GM10248 (cell line): ENCODE data around the gene CHD9.

ENCODE experiments used
- CTCF ChIA-PET: fragments of 300-600 bp; sonication (Branson Sonifier 250); formaldehyde crosslinking; extraction: SDS; loops from one replicate; lab custom pipeline; 2021; ENCODE audit warnings: antibody characterized with exemption; lab: Yijun Ruan, JAX
- POLR2A ChIA-PET: fragments of 350-650 bp; sonication (Branson Sonifier 250); formaldehyde crosslinking; extraction: SDS; loops from one replicate; lab custom pipeline; 2020; ENCODE audit warnings: antibody characterized with exemption; lab: Yijun Ruan, JAX
- DNase-seq: peaks from one replicate; pipeline ENCODE4 v3.0.0; 2012; ENCODE audit errors: extremely low spot score
- TF ChIP-seq, protein P1 (sequence below): IDR thresholded peaks from 2 replicates; pipeline ENCODE4 v1.5.1; 2012; ENCODE audit warnings: mild to moderate bottlenecking, low read depth; ENCODE audit errors: extremely low read depth, missing control alignments, control extremely low read depth

CHD9 gene

DNA sequence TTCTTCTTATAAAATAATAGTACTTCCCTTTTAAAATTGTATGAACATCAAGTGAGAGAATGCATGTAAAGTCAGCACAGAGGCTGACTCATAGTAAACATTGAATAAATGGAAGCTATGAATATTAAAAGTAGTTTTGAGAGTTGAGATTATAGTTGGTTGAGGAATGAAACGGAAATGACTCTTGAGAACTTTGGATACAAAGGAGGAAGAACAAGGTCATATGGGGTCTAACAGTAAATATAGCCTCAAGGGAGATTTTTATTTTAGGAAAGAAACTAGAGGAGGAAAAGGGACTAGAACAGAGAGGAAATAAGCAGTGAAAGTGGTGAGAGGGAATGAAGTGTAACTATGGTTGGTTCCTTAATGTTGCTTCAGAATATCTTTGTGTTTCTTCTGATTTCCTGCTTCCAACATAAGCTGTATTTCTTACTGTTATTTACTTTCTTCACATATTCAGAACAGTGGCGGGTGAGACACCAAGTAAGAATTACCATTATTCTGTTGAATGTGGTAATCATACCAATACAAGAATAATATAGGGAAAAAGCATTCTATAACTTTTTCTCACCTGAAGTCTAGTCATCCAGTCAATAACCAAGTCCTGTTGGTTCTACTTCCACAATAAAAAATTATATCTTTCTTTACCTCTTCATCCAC is 165.1 kb downstream of the CHD9 start:
- ChIA-PET POLR2A (interaction anchor here (1.3 kb wide), 1 partner anchor 162 kb away, joined by 3 read pairs; no protein-coding TSS in a partner anchor), CTCF (interaction anchor here (0.6 to 3.0 kb wide), 4 partner anchors 12 to 164 kb away, joined by 3 to 20 read pairs (median 8); partner anchors contain the start of gene CHD9)
- TF ChIP-seq, protein P1, sequence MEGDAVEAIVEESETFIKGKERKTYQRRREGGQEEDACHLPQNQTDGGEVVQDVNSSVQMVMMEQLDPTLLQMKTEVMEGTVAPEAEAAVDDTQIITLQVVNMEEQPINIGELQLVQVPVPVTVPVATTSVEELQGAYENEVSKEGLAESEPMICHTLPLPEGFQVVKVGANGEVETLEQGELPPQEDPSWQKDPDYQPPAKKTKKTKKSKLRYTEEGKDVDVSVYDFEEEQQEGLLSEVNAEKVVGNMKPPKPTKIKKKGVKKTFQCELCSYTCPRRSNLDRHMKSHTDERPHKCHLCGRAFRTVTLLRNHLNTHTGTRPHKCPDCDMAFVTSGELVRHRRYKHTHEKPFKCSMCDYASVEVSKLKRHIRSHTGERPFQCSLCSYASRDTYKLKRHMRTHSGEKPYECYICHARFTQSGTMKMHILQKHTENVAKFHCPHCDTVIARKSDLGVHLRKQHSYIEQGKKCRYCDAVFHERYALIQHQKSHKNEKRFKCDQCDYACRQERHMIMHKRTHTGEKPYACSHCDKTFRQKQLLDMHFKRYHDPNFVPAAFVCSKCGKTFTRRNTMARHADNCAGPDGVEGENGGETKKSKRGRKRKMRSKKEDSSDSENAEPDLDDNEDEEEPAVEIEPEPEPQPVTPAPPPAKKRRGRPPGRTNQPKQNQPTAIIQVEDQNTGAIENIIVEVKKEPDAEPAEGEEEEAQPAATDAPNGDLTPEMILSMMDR: no peak
- no peak for DNase-seq

DNA sequence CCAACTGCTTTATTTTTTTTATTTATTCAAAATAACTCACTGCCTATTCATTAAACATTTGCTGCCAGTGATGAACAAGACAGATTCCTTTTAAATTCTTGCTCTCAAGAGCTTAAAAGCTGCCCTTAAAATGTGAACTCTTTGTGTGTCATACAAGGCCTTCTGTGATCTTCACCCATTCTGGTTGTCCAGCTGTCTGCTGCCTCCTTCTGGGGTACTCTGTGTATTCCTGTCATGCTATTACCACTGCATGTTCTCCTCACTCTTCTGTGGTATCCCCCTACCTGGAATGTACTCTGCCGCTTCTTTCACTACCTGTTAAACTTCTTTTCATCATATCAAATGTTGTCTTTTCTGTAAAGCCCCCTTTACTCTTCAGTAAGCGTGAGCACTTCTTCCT is 165.8 kb downstream of the CHD9 start:
- ChIA-PET POLR2A (interaction anchor here (1.3 kb wide), 1 partner anchor 163 kb away, joined by 3 read pairs; no protein-coding TSS in a partner anchor), CTCF (interaction anchor here (0.6 to 3.0 kb wide), 4 partner anchors 12 to 165 kb away, joined by 3 to 20 read pairs (median 8); partner anchors contain the start of gene CHD9)
- DNase-seq: no peak
- TF ChIP-seq, protein P1: no peak

DNA sequence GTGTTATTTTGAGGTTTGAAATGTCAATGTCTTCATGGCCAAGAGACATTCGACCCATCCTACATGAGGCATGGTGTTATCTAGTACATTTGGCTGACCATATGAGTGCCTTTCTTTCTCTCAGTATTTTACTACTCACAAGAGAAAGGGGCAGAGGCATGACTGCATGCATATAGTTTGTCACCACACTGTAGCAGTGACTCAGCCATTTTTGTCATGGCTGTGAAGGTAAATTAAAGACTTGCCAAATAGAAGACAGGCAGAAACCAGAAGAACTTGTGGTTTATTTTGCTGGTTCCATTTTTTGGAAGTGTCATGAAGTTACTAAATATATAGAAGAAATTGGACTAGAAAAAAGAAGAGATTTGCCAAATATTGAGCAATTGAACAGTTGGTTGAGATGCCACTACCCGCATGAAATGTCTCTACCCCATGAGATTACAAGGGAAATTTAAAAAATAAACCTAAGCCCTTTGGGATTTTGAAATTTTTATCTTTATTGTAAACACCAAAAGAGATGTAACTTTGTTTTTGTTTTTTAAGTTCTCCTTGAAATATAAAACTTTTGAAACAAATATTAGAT is 170.3 kb downstream of the CHD9 start:
- ChIA-PET CTCF (interaction anchor here (1.6 kb wide), 1 partner anchor 170 kb away, joined by 5 read pairs; no protein-coding TSS in a partner anchor), POLR2A (no interaction called here)
- no peak for DNase-seq
- TF ChIP-seq, protein P1: no peak

DNA sequence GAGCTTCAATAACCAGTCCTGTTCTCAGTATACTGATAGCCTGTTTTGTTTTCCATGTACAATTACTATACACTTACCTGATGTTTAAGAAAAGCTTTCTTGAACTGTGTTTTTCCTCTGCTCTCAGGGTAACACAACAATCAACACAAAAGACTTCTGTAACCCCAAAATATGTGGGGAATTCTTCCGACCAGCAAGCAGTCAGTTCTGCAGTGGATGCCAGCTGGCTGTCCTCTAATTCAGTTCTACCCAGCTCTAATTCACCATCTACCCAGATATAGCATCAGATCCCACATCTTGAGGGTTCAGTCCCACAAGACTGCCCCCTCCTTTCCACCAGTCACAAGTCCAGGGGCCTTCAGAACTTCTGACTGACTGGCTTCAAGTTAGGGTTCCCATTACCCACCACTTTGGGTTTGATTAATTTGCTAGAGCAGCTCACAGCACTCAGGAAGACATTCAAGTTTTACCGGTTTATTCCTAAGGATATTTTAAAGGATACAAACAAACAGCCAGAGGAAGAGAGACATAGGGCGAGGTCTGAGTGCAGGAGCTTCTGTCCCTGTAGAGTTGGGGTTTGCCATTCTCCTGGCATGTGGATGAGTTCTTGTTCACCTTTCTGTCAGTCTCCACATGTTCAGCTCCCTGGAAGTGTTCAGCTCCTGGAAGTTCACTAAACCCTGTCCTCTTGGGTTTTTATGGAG is 178.2 kb downstream of the CHD9 start:
- ChIA-PET POLR2A (no interaction called here), CTCF (interaction anchor here (1.0 to 1.2 kb wide), 3 partner anchors 12 to 58 kb away, joined by 3 read pairs; no protein-coding TSS in a partner anchor)
- DNase-seq: no peak
- TF ChIP-seq, protein P1: no peak

DNA sequence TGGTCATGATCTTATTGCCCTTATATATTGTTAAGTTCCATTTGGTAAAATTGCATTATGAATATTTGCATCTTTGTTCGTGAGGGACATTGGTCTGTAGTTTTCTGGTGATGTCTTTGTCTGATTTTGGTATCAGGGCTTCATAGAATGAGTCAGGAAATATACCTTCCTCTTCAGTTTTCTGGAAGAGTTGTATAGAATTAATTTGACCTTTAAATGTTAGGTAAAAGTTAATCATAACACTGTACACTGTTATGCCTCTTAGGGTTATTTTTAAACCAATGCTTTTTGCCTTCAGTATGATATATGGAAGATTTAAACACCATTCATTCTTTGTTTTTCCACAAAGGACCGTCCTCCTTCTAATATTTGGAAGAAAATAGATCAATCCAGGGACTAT is 180.0 kb downstream of the CHD9 start:
- POLR2A ChIA-PET: interaction anchor here (0.6 kb wide), 1 partner anchor 56 kb away, joined by 3 read pairs; no protein-coding TSS in a partner anchor
- TF ChIP-seq, protein P1: no peak
- CTCF ChIA-PET: no interaction called here
- DNase-seq: no peak

DNA sequence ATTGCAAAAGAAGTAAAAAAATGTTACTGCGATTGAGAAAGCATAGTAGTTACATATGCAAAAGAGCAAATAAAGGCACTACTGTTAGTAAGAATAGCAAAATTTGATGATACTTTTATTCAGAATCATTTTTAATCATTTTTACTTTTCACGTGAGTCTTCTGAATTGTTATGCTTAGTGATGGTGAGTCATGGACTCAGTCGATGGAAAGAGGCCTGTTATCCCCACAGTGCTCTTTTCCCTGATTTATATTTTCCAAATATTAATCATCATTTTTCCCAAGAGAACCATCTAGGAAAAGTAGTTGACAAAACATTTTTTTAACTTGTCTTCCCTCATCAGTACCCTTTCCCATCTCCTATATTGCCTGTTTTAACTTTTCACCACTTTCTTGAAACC is 181.1 kb downstream of the CHD9 start:
- TF ChIP-seq, protein P1: no peak
- no peak for DNase-seq
- ChIA-PET CTCF (no interaction called here), POLR2A (no interaction called here)
